HepG2 (cell line): ENCODE results near the gene ZBTB47.

ENCODE experiments used
- CTCF ChIP-seq: sonication (generic); formaldehyde crosslinking; IDR thresholded peaks from 2 replicates; pipeline ENCODE4 v1.5.0; 2020; ENCODE audit warnings: mild to moderate bottlenecking, missing genetic modification reagents, moderate library complexity
- KAT2B ChIP-seq: fragments of 150-350 bp; IDR thresholded peaks from 2 replicates; pipeline ENCODE4 v1.6.1; 2014; ENCODE audit warnings: low read depth, low read length, borderline replicate concordance
- NKX3-1 ChIP-seq: sonication (generic); formaldehyde crosslinking; IDR thresholded peaks from 2 replicates; pipeline ENCODE4 v1.5.0; 2020; ENCODE audit warnings: missing genetic modification reagents
- PAWR ChIP-seq: sonication (generic); formaldehyde crosslinking; IDR thresholded peaks from 2 replicates; pipeline ENCODE4 v1.4.0; 2020; ENCODE audit warnings: missing genetic modification reagents, mild to moderate bottlenecking, borderline replicate concordance
- POLR2A ChIP-seq, 2 experiments: IDR thresholded peaks; 2 replicates each; pipeline ENCODE4 v1.6.1; 2011; ENCODE audit warnings: low read depth in 2 of 2, low read length in 2 of 2, mild to moderate bottlenecking in 1 of 2, moderate library complexity in 1 of 2; ENCODE audit not compliant: insufficient read depth in 1 of 2
- ZNF768 ChIP-seq: sonication (generic); formaldehyde crosslinking; IDR thresholded peaks from 2 replicates; pipeline ENCODE4 v1.4.0; 2020; ENCODE audit warnings: missing genetic modification reagents

GRCh38 chr3:42661593-42662022 lies 8.1 kb downstream of the ZBTB47 start:
- no peak for TF ChIP-seq CTCF
- TF ChIP-seq POLR2A (IDR thresholded peaks at IDR 0.05; ENCODE audit: insufficient read depth in 1 of 2, low read depth in 2 of 2, low read length in 2 of 2), result no peak
- no peak for TF ChIP-seq NKX3-1 (CRISPR knock-in tag)
- TF ChIP-seq KAT2B, result no peak
- TF ChIP-seq PAWR (CRISPR knock-in tag), result no peak
- TF ChIP-seq ZNF768 (CRISPR knock-in tag), result no peak
